Measurements from ENCODE around the gene LBH.

LBH gene

GRCh38 chr2:30193104-30193681 is 38.1 kb upstream of the LBH start:
- H3K79me2 ChIP-seq (ENCODE audit: low read length): no peaks in the 10 kb centered on the region
- H3K27me3 ChIP-seq (ENCODE audit: low read depth, low read length): peaks cover 10% of the 10 kb centered on the region; the same call in 1 of the 2 replicates
- no peaks in the 10 kb centered on the region for H4K20me1 ChIP-seq (ENCODE audit: insufficient read depth, low read length)
- no peak overlapping the region for H3K4me3 ChIP-seq (ENCODE audit: low read length)
- no peak overlapping the region for H2AFZ ChIP-seq (ENCODE audit: low read depth, low read length)
- no peaks in the 10 kb centered on the region for H3K9me3 ChIP-seq (ENCODE audit: insufficient read depth, low read length)
- no peak overlapping the region for H3K27ac ChIP-seq (ENCODE audit: low read length)
- no peaks in the 10 kb centered on the region for H3K36me3 ChIP-seq (replicated peaks; ENCODE audit: low read depth, low read length)
- H3K4me1 ChIP-seq (ENCODE audit: low read length): peaks cover 19% of the 10 kb centered on the region
- peak overlapping the region; percentile 17; the same call in 1 of the 2 replicates for H3K4me2 ChIP-seq (ENCODE audit: low read length)
- TF ChIP-seq, protein P1, sequence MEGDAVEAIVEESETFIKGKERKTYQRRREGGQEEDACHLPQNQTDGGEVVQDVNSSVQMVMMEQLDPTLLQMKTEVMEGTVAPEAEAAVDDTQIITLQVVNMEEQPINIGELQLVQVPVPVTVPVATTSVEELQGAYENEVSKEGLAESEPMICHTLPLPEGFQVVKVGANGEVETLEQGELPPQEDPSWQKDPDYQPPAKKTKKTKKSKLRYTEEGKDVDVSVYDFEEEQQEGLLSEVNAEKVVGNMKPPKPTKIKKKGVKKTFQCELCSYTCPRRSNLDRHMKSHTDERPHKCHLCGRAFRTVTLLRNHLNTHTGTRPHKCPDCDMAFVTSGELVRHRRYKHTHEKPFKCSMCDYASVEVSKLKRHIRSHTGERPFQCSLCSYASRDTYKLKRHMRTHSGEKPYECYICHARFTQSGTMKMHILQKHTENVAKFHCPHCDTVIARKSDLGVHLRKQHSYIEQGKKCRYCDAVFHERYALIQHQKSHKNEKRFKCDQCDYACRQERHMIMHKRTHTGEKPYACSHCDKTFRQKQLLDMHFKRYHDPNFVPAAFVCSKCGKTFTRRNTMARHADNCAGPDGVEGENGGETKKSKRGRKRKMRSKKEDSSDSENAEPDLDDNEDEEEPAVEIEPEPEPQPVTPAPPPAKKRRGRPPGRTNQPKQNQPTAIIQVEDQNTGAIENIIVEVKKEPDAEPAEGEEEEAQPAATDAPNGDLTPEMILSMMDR (IDR thresholded peaks at IDR 0.05; ENCODE audit: low read depth, low read length): no peak
- no peak for TF ChIP-seq EZH2phosphoT487 (IDR thresholded peaks at IDR 0.05; ENCODE audit: low read depth)
- no peak overlapping the region for H3K9ac ChIP-seq (ENCODE audit: low read length)

GRCh38 chr2:30194421-30194820 is 36.9 kb upstream of the LBH start:
- Histone ChIP-seq H3K4me3 (ENCODE audit: low read length) (no peak overlapping the region), H3K27ac (ENCODE audit: low read length) (no peak overlapping the region), H3K36me3 (replicated peaks; ENCODE audit: low read depth, low read length) (no peaks in the 10 kb centered on the region), H3K4me2 (ENCODE audit: low read length) (no peak overlapping the region), H3K27me3 (ENCODE audit: low read depth, low read length) (peaks cover 6% of the 10 kb centered on the region; the same call in 1 of the 2 replicates), H2AFZ (ENCODE audit: low read depth, low read length) (no peak overlapping the region), H3K79me2 (ENCODE audit: low read length) (no peaks in the 10 kb centered on the region), H3K9me3 (ENCODE audit: insufficient read depth, low read length) (no peaks in the 10 kb centered on the region), H3K9ac (ENCODE audit: low read length) (no peak overlapping the region), H3K4me1 (ENCODE audit: low read length) (peaks cover 15% of the 10 kb centered on the region), H4K20me1 (ENCODE audit: insufficient read depth, low read length) (no peaks in the 10 kb centered on the region)
- no peak for TF ChIP-seq EZH2phosphoT487 (IDR thresholded peaks at IDR 0.05; ENCODE audit: low read depth)
- TF ChIP-seq, protein P1 (IDR thresholded peaks at IDR 0.05; ENCODE audit: low read depth, low read length): no peak

DNA sequence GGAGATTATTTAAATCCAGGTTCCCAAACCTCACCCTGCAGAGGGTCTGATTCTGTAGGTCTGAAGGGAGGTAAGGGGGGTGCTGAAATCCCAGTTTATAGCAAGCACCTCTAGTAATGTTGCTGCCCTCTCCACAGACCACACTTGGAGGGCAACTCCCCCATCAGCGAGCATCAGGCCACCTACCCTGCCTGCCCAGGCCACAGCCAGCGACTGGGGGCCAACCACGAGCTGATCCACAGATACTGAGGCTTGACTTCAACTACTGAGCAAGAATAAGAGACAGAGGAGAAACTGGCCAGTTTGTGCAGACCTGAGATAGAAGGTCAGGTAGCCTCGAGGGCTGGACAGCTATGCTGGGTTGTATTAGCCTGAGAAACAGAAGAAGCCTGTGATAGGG is 36.3 kb upstream of the LBH start:
- no peaks in the 10 kb centered on the region for H3K9me3 ChIP-seq (ENCODE audit: insufficient read depth, low read length)
- no peaks in the 10 kb centered on the region for H4K20me1 ChIP-seq (ENCODE audit: insufficient read depth, low read length)
- H3K4me3 ChIP-seq (ENCODE audit: low read length): no peak overlapping the region
- H3K79me2 ChIP-seq (ENCODE audit: low read length): no peaks in the 10 kb centered on the region
- H3K9ac ChIP-seq (ENCODE audit: low read length): no peak overlapping the region
- TF ChIP-seq, protein P1 (IDR thresholded peaks at IDR 0.05; ENCODE audit: low read depth, low read length): no peak
- TF ChIP-seq EZH2phosphoT487 (IDR thresholded peaks at IDR 0.05; ENCODE audit: low read depth): no peak
- peaks cover 6% of the 10 kb centered on the region; the same call in 1 of the 2 replicates for H3K27me3 ChIP-seq (ENCODE audit: low read depth, low read length)
- H3K27ac ChIP-seq (ENCODE audit: low read length): no peak overlapping the region
- no peaks in the 10 kb centered on the region for H3K36me3 ChIP-seq (replicated peaks; ENCODE audit: low read depth, low read length)
- peaks cover 15% of the 10 kb centered on the region for H3K4me1 ChIP-seq (ENCODE audit: low read length)
- H3K4me2 ChIP-seq (ENCODE audit: low read length): no peak overlapping the region
- H2AFZ ChIP-seq (ENCODE audit: low read depth, low read length): no peak overlapping the region

DNA sequence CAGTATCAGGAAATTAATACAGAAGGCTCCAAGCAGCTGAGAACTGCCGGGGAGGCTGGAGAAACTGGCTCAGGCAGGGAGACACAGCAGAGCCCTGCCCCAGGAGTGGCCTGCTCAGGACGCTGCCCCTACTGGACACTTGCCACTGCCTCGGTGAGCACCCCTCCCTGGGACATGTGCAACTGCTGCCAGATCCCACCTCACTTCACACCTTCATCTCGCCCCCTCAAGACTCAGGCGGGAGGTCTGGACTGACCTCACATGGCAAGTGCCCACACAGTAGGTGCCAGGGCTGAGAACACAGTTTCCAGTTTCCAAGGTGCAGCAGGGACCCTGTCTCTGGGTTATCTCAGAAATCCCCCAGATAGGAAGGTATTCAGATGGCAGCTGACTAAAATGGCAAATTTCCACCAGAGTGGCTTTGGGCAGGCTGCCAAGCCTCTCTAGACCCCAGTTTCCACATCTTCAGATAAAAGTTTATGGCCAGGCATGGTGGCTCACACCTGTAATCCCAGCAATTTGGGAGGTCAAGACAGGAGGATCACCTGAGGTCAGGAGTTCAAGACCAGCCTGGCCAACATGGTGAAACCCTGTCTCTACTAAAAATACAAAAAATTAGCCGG is 33.7 kb upstream of the LBH start:
- no peaks in the 10 kb centered on the region for H4K20me1 ChIP-seq (ENCODE audit: insufficient read depth, low read length)

More for the DNA sequence above, 33.7 kb upstream of the LBH start:
- Histone ChIP-seq H3K9ac (ENCODE audit: low read length) (no peak overlapping the region), H3K79me2 (ENCODE audit: low read length) (no peaks in the 10 kb centered on the region), H3K4me1 (ENCODE audit: low read length) (peaks cover 15% of the 10 kb centered on the region), H3K9me3 (ENCODE audit: insufficient read depth, low read length) (no peaks in the 10 kb centered on the region), H3K36me3 (replicated peaks; ENCODE audit: low read depth, low read length) (no peaks in the 10 kb centered on the region), H3K4me3 (ENCODE audit: low read length) (no peak overlapping the region), H3K27me3 (ENCODE audit: low read depth, low read length) (peaks cover 6% of the 10 kb centered on the region; the same call in 1 of the 2 replicates), H3K4me2 (ENCODE audit: low read length) (no peak overlapping the region), H3K27ac (ENCODE audit: low read length) (no peak overlapping the region), H2AFZ (ENCODE audit: low read depth, low read length) (no peak overlapping the region)
- TF ChIP-seq EZH2phosphoT487 (IDR thresholded peaks at IDR 0.05; ENCODE audit: low read depth): no peak
- TF ChIP-seq, protein P1 (IDR thresholded peaks at IDR 0.05; ENCODE audit: low read depth, low read length): no peak

Data from OCI-LY3 (cell line).